Measurements from ENCODE around the gene ADAMTS2. TPM values are rescaled to one million over a fixed set of nuclear protein-coding genes. Genes with fewer than 3 reads are reported as not detected.

The ADAMTS2 gene
- total RNA-seq, 4 donors from 2014 or later: 6.0 to 20.9 (median 13.5) TPM

GRCh38 chr5:179164331-179165311, 180.6 kb downstream of the ADAMTS2 start:
- 85% methylated on average over 23 of the region's 23 CpGs; no CpG with 5 or more reads in 1 of the 2 donors for WGBS, 2 donors (ENCODE audit: low coverage in 1 of 2)
- in situ Hi-C loops (cut with MboI; ENCODE audit: low pct_ligation_motif_present in 1 of 4, low pct_unique_long_range_greater_than_20kb in 1 of 4, low sequenced_read_pairs in 3 of 4) (loop anchor here in 3 of 4 donors (5.0 to 25.0 kb wide), 3 partner anchors 173 to 333 kb away; partner anchors contain the start of gene ADAMTS2 (in 1 of the 3)), intact Hi-C loops (cut with DNase I; ENCODE audit: low total_unique reads) (loop anchor here (10.0 kb wide), 1 partner anchor 180 kb away; the partner anchor contains the start of gene ADAMTS2)
- Histone ChIP-seq H3K36me3 (no peaks in the 10 kb centered on the region), H3K27ac (no peak overlapping the region), H3K4me3 (no peak overlapping the region), H3K27me3 (no peaks in the 10 kb centered on the region), H3K9me3 (no peaks in the 10 kb centered on the region), H3K4me1 (peaks cover 0 to 10% (median 4%) of the 10 kb centered on the region in 4 donors)
- no peak for TF ChIP-seq CTCF (IDR thresholded peaks at IDR 0.05)
- TF ChIP-seq POLR2AphosphoS5 (IDR thresholded peaks at IDR 0.05): no peak
- no peak for TF ChIP-seq EP300 (IDR thresholded peaks at IDR 0.05; ENCODE audit: low read depth)
- TF ChIP-seq POLR2A (IDR thresholded peaks at IDR 0.05): no peak
- no peak for DNase-seq

- H3K36me3 ChIP-seq: no peaks in the 10 kb centered on the region
- DNase-seq: no peak
- WGBS, 2 donors (ENCODE audit: low coverage in 1 of 2): 85% methylated on average over 11 to 14 of the region's 15 CpGs
- H3K27me3 ChIP-seq: no peaks in the 10 kb centered on the region
- TF ChIP-seq EP300 (IDR thresholded peaks at IDR 0.05; ENCODE audit: low read depth) (no peak), CTCF (IDR thresholded peaks at IDR 0.05) (no peak), POLR2AphosphoS5 (IDR thresholded peaks at IDR 0.05) (no peak), POLR2A (IDR thresholded peaks at IDR 0.05) (no peak)
- no peak overlapping the region for H3K4me3 ChIP-seq
- no peak overlapping the region for H3K27ac ChIP-seq
- intact Hi-C loops (cut with DNase I; ENCODE audit: low total_unique reads): loop anchor here (10.0 kb wide), 1 partner anchor 181 kb away; the partner anchor contains the start of gene ADAMTS2
- peaks cover 0 to 10% (median 4%) of the 10 kb centered on the region in 4 donors for H3K4me1 ChIP-seq
- in situ Hi-C loops (cut with MboI; ENCODE audit: low pct_ligation_motif_present in 1 of 4, low pct_unique_long_range_greater_than_20kb in 1 of 4, low sequenced_read_pairs in 3 of 4): loop anchor here in 2 of 4 donors (10.0 to 25.0 kb wide), 2 partner anchors 174 to 331 kb away; partner anchors contain the start of gene ADAMTS2 (in 1 of the 2)
- no peaks in the 10 kb centered on the region for H3K9me3 ChIP-seq
Measured at GRCh38 chr5:179163236-179164155, 181.8 kb downstream of the ADAMTS2 start.

GRCh38 chr5:179162351-179163235, 182.7 kb downstream of the ADAMTS2 start:
- DNase-seq: no peak
- no peak overlapping the region for H3K4me3 ChIP-seq
- H3K9me3 ChIP-seq: no peaks in the 10 kb centered on the region
- 90% methylated on average over 24 of the region's 24 CpGs; no CpG with 5 or more reads in 1 of the 2 donors for WGBS, 2 donors (ENCODE audit: low coverage in 1 of 2)
- peaks cover 0 to 10% (median 4%) of the 10 kb centered on the region in 4 donors for H3K4me1 ChIP-seq
- no peaks in the 10 kb centered on the region for H3K36me3 ChIP-seq
- intact Hi-C loops (cut with DNase I; ENCODE audit: low total_unique reads): loop anchor here (10.0 kb wide), 1 partner anchor 182 kb away; the partner anchor contains the start of gene ADAMTS2
- H3K27me3 ChIP-seq: no peaks in the 10 kb centered on the region
- in situ Hi-C loops (cut with MboI; ENCODE audit: low pct_ligation_motif_present in 1 of 4, low pct_unique_long_range_greater_than_20kb in 1 of 4, low sequenced_read_pairs in 3 of 4): loop anchor here in 2 of 4 donors (10.0 to 25.0 kb wide), 2 partner anchors 175 to 332 kb away; partner anchors contain the start of gene ADAMTS2 (in 1 of the 2)
- H3K27ac ChIP-seq: no peak overlapping the region
- TF ChIP-seq POLR2A (IDR thresholded peaks at IDR 0.05) (no peak), POLR2AphosphoS5 (IDR thresholded peaks at IDR 0.05) (no peak), EP300 (IDR thresholded peaks at IDR 0.05; ENCODE audit: low read depth) (no peak), CTCF (IDR thresholded peaks at IDR 0.05) (no peak)

All from transverse colon (tissue), 4 donors.